ENCODE measurements around the gene FHIT.
A peak's percentile ranks its signal among the peaks of the same experiment; 100 is the strongest.

- TF ChIP-seq RCOR1 (IDR thresholded peaks at IDR 0.05; ENCODE audit: low read length) = no peak
- TF ChIP-seq CTCF (IDR thresholded peaks at IDR 0.05) = no peak
- no peak for TF ChIP-seq REST (IDR thresholded peaks at IDR 0.05; ENCODE audit: low read depth, low read length)
- 0 out of 2 replicates have a peak, but pooled peaks have one; percentile 3 for TF ChIP-seq RAD21 (IDR thresholded peaks at IDR 0.05; ENCODE audit: low read length)
- peak; percentile 84 for TF ChIP-seq TCF12 (IDR thresholded peaks at IDR 0.05)
- TF ChIP-seq EP300 (IDR thresholded peaks at IDR 0.05; ENCODE audit: borderline replicate concordance in 1 of 2, low read depth in 1 of 2, low read length in 1 of 2) = peak in 1 of 2 experiments; percentile 69; a peak in 2 of 4 replicates
- no peak for TF ChIP-seq ZBTB33 (IDR thresholded peaks at IDR 0.05; ENCODE audit: borderline replicate concordance, low read depth)
- TF ChIP-seq MAX (IDR thresholded peaks at IDR 0.05; ENCODE audit: low read depth) = 0 out of 2 replicates have a peak, but pooled peaks have one; percentile 21
- TF ChIP-seq EZH2phosphoT487 (IDR thresholded peaks at IDR 0.05; ENCODE audit: borderline replicate concordance, low read depth) = no peak
- TF ChIP-seq TEAD4 (IDR thresholded peaks at IDR 0.05; ENCODE audit: borderline replicate concordance, insufficient read depth) = 0 out of 2 replicates have a peak, but pooled peaks have one; percentile 26
- TF ChIP-seq MEF2A (IDR thresholded peaks at IDR 0.05; ENCODE audit: borderline replicate concordance, low read depth) = no peak
Measured at GRCh38 chr3:60579734-60580133, 671.5 kb downstream of the FHIT start.
